Gastrocnemius medialis (tissue), 4 donors: ENCODE results near the gene DYDC1.

Source experiments
- CTCF ChIP-seq, 5 experiments: fragments of 450-650 bp in 3 of 5; fragments of 200-600 bp in 2 of 5; sonication (generic) in 2 of 5; IDR thresholded peaks in 4 of 5; conservative IDR thresholded peaks in 1 of 5; 1 replicate in 4 of 5; 2 replicates in 1 of 5; pipeline ENCODE4 v1.5.1; 2016 to 2019; ENCODE audit warnings: antibody characterized with exemption in 5 of 5, mild to moderate bottlenecking in 3 of 5, moderate library complexity in 3 of 5
- POLR2A ChIP-seq, 2 donors: fragments of 450-650 bp; IDR thresholded peaks; one replicate each; pipeline ENCODE4 v1.6.1; 2017; ENCODE audit warnings: antibody characterized with exemption in 2 of 2, mild to moderate bottlenecking in 2 of 2, moderate library complexity in 2 of 2

GRCh38 chr10:80288849-80289248 is 67.7 kb downstream of the DYDC1 start:
- TF ChIP-seq CTCF (IDR thresholded peaks at IDR 0.05 in 4 of 5, conservative IDR thresholded peaks at IDR 0.05 in 1 of 5) (no peak), POLR2A (IDR thresholded peaks at IDR 0.05) (no peak)
